ENCODE data around the gene CUEDC2.

CUEDC2 gene

DNA sequence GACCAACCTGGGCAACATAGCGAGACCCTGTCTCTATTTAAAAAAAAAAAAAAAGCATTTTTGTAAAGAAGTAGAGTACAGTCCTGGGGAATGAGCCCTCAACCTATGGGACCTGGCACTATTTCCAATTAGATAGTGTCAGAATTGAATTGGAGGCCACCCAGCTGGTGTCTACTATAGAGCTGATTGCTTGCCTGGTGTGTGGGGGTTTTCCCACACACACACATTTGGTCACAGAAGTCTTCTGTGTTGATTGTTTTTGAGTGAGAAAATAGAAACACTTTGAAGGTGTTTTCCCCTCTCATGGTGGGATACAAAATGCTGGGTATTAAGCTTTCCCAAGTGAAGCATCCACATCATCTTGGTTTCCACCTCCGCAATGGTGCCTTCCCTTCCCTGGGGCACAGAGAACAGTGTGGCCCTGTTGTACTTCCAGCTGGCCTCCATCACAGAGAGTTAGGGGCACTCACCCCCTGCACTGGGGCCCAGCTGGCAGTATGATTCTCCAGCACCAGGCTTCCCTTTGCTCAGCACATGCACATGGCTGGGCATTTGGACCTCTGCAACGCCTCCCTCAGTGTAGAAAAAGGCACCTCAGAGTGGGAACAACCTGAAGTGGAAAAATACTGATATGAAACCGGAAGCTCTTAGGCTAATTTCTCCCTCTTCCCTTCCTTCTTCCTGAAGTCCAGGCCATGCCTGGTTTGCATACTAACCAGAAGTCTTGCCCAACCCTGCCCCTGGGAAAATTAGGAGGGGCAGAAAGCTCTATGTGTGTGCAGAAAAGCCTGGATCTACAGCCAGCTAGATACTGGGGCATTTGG, 47.6 kb downstream of the CUEDC2 start:
- Histone ChIP-seq H3K27ac (ENCODE audit: low read depth, low read length) (no peak overlapping the region), H3K4me3 (ENCODE audit: low read length) (no peak overlapping the region), H3K4me1 (ENCODE audit: control insufficient read depth, low read length) (peaks cover 13% of the 10 kb centered on the region), H3K9me2 (replicated peaks; ENCODE audit: control insufficient read depth, low read length) (no peaks in the 10 kb centered on the region), H3K36me3 (ENCODE audit: control insufficient read depth, low read length) (peaks cover 14% of the 10 kb centered on the region), H3K9me3 (ENCODE audit: control insufficient read depth, insufficient read depth, low read length) (no peaks in the 10 kb centered on the region), H4K20me1 (ENCODE audit: control insufficient read depth, insufficient read depth, low read depth, low read length) (no peaks in the 10 kb centered on the region), H3K27me3 (ENCODE audit: control insufficient read depth, low read length) (peaks cover under 1% of the 10 kb centered on the region; the same call in 1 of the 2 replicates), H3K4me2 (ENCODE audit: low read length) (peak overlapping the region; percentile 44), H3F3A (ENCODE audit: control insufficient read depth, insufficient read depth) (0 out of 2 replicates have a peak, but pooled peaks cover 2% of the 10 kb centered on the region), H3K79me2 (ENCODE audit: control insufficient read depth, low read length) (no peaks in the 10 kb centered on the region)
- TF ChIP-seq EZH2phosphoT487 (IDR thresholded peaks at IDR 0.05; ENCODE audit: borderline replicate concordance, low read length): no peak
- TF ChIP-seq, protein P1, sequence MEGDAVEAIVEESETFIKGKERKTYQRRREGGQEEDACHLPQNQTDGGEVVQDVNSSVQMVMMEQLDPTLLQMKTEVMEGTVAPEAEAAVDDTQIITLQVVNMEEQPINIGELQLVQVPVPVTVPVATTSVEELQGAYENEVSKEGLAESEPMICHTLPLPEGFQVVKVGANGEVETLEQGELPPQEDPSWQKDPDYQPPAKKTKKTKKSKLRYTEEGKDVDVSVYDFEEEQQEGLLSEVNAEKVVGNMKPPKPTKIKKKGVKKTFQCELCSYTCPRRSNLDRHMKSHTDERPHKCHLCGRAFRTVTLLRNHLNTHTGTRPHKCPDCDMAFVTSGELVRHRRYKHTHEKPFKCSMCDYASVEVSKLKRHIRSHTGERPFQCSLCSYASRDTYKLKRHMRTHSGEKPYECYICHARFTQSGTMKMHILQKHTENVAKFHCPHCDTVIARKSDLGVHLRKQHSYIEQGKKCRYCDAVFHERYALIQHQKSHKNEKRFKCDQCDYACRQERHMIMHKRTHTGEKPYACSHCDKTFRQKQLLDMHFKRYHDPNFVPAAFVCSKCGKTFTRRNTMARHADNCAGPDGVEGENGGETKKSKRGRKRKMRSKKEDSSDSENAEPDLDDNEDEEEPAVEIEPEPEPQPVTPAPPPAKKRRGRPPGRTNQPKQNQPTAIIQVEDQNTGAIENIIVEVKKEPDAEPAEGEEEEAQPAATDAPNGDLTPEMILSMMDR (IDR thresholded peaks at IDR 0.05; ENCODE audit: low read depth, low read length, poor library complexity, severe bottlenecking): no peak

DNA sequence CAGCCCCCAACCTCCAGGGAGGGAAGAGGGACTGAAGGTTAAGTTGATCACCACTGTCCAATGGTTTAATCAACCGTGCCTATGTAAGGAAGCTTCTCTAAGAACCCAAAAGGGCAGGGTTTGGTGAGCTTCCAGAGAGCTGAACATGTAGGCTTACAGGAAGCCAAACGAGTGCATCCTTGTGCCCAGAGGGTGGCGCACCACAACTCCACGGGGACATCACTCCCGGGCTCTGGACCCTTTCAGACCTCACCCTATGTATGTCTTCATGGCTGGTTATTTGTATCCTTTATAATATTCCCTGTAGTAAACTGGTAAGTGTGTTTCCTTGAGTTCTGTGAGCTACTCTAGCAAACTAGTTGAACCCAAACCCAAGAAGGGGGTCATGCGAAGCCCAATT, 48.3 kb downstream of the CUEDC2 start:
- Histone ChIP-seq H3K36me3 (ENCODE audit: control insufficient read depth, low read length) (peaks cover 20% of the 10 kb centered on the region), H3K79me2 (ENCODE audit: control insufficient read depth, low read length) (no peaks in the 10 kb centered on the region), H3K4me1 (ENCODE audit: control insufficient read depth, low read length) (peaks cover 13% of the 10 kb centered on the region), H3F3A (ENCODE audit: control insufficient read depth, insufficient read depth) (0 out of 2 replicates have a peak, but pooled peaks cover 2% of the 10 kb centered on the region), H3K27ac (ENCODE audit: low read depth, low read length) (no peak overlapping the region), H3K27me3 (ENCODE audit: control insufficient read depth, low read length) (no peaks in the 10 kb centered on the region), H3K9me3 (ENCODE audit: control insufficient read depth, insufficient read depth, low read length) (no peaks in the 10 kb centered on the region), H3K9me2 (replicated peaks; ENCODE audit: control insufficient read depth, low read length) (no peaks in the 10 kb centered on the region), H4K20me1 (ENCODE audit: control insufficient read depth, insufficient read depth, low read depth, low read length) (no peaks in the 10 kb centered on the region), H3K4me3 (ENCODE audit: low read length) (no peak overlapping the region), H3K4me2 (ENCODE audit: low read length) (no peak overlapping the region)
- TF ChIP-seq, protein P1 (IDR thresholded peaks at IDR 0.05; ENCODE audit: low read depth, low read length, poor library complexity, severe bottlenecking): peak; percentile 43
- TF ChIP-seq EZH2phosphoT487 (IDR thresholded peaks at IDR 0.05; ENCODE audit: borderline replicate concordance, low read length): no peak

DNA sequence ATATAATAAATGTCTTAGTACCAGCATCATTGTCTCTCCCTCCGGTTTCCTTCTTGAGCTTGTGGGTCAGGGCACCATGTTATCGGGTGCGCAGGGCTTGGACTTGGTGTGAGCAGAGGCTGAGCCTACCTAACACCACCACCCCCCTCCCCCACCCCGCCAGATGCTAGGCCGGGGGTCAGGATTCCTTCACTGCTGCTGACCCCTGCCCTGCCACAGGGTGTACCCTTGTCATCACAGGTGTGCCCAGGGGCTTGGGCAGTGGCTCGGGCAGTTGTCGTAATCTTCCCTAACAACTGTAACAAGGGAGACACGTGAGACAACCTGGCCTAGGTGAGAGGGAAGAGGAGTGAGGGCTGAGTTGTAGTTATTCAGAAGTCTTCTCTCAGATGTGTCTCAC, 49.5 kb downstream of the CUEDC2 start:
- no peaks in the 10 kb centered on the region for H3K27me3 ChIP-seq (ENCODE audit: control insufficient read depth, low read length)
- H3K9me3 ChIP-seq (ENCODE audit: control insufficient read depth, insufficient read depth, low read length): no peaks in the 10 kb centered on the region
- no peaks in the 10 kb centered on the region for H3K9me2 ChIP-seq (replicated peaks; ENCODE audit: control insufficient read depth, low read length)
- H3K79me2 ChIP-seq (ENCODE audit: control insufficient read depth, low read length): no peaks in the 10 kb centered on the region
- peaks cover 13% of the 10 kb centered on the region for H3K4me1 ChIP-seq (ENCODE audit: control insufficient read depth, low read length)
- H3K36me3 ChIP-seq (ENCODE audit: control insufficient read depth, low read length): peaks cover 23% of the 10 kb centered on the region
- H3F3A ChIP-seq (ENCODE audit: control insufficient read depth, insufficient read depth): 0 out of 2 replicates have a peak, but pooled peaks cover 2% of the 10 kb centered on the region
- H3K27ac ChIP-seq (ENCODE audit: low read depth, low read length): no peak overlapping the region
- H3K4me3 ChIP-seq (ENCODE audit: low read length): no peak overlapping the region
- no peak overlapping the region for H3K4me2 ChIP-seq (ENCODE audit: low read length)
- TF ChIP-seq EZH2phosphoT487 (IDR thresholded peaks at IDR 0.05; ENCODE audit: borderline replicate concordance, low read length): no peak
- TF ChIP-seq, protein P1 (IDR thresholded peaks at IDR 0.05; ENCODE audit: low read depth, low read length, poor library complexity, severe bottlenecking): no peak
- H4K20me1 ChIP-seq (ENCODE audit: control insufficient read depth, insufficient read depth, low read depth, low read length): no peaks in the 10 kb centered on the region

Data from DOHH2 (cell line).